ENCODE measurements around the gene IL1RL2.

The IL1RL2 gene

GRCh38 chr2:102194609-102195268 is 7.9 kb downstream of the IL1RL2 start:
- no peak for DNase-seq (ENCODE audit: low read depth in 2 of 2)

- no peak for DNase-seq (ENCODE audit: low read depth in 2 of 2)
Observed at GRCh38 chr2:102197389-102198137, 10.7 kb downstream of the IL1RL2 start.

- DNase-seq (ENCODE audit: low read depth in 2 of 2), result no peak
Observed at GRCh38 chr2:102200539-102200938, 13.7 kb downstream of the IL1RL2 start.

DNA sequence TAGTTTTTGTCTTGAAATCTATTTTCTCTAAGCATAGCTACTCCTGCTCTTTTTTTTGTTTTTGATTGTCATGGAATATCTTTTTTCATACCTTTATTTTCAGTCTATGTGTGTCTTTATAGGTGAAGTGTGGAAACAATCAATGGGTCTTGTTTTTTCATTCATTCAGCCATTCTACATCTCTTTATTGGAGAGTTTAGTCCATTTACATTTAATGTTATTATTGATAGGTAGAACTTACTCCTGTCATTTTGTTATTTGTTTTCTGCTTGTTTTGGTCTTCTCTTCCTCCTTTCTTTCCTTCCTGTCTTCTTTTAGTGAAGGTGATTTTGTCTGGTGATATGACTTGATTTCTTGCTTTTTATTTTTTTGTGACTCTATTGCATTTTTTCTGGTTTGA is 17.8 kb downstream of the IL1RL2 start:
- DNase-seq (ENCODE audit: low read depth in 2 of 2), result no peak

DNA sequence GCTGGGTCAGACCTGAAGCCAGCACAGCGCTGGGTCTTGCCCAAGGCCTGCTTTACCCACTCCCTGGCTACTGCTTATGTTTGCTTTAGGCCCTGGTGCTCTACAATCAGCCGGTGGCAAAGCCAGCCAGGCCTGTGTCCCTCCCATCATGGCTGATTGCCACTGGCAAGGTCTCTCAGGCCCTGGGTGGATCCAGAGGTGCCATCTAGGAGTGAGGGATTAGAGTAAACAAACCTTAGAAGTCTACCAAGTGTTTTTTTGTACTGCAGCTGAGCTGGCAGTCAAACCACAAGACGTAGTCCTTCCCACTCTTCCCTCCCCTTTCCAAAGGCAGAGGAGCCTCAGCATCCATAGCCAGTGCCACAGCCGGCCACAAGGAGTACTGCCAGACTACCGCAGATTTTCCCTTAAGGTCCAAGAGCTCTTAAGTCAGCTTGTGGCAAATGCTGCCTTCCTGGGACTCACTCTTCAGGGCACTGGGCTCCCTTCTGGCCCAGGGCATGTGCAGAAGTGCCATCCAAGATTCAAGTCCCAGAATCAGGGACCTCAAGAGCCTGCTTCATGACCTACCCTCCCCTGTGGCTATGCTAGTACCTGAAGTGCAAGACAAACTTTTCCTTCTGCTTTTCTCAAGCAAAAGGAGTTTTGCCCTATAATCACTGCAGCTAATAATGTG is 20.0 kb downstream of the IL1RL2 start:
- no peak for DNase-seq (ENCODE audit: low read depth in 2 of 2)

- no peak for DNase-seq (ENCODE audit: low read depth in 2 of 2)
Observed at GRCh38 chr2:102208774-102209173, 22.0 kb downstream of the IL1RL2 start.

DNA sequence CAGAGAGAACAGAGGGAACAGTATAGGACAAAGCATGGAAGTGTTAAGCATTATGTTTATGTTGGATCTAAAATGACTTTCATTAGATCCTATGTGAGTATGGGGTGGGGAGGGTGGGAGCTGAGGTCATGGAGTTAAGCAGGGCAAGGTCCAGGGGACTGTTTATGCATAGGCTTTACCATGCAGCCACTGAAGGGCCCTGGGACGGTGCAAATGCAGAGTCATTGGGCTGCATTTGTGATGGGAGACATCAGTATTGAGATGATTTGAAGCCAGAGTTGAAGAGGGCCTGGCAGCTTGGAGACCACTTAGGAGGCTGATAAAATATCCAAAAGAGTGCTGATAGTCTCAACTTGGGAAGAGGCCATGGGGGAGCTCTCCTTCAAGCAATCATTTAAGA is 22.7 kb downstream of the IL1RL2 start:
- DNase-seq (ENCODE audit: low read depth in 2 of 2), result no peak

DNA sequence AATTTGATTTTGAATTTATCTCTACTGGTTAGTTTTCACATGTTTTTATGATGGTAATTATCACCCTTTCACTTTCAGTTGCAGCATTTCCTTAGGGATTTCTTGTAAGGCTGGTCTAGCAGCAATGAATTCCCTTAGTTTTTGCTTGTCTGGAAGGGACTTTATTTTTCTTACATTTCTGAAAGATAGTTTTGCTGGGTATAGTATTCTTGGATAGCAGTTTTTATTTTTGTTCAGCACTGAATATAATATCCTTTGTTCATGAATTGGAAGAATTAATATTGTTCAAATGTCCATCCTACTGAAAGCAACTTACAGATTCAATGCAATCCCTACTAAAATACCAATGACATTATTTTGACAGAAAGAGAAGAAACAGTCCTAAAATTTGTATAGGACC is 30.2 kb downstream of the IL1RL2 start:
- DNase-seq (ENCODE audit: low read depth in 2 of 2), result no peak

GRCh38 chr2:102224824-102225739 is 38.3 kb downstream of the IL1RL2 start:
- no peak for DNase-seq (ENCODE audit: low read depth in 2 of 2)

DNA sequence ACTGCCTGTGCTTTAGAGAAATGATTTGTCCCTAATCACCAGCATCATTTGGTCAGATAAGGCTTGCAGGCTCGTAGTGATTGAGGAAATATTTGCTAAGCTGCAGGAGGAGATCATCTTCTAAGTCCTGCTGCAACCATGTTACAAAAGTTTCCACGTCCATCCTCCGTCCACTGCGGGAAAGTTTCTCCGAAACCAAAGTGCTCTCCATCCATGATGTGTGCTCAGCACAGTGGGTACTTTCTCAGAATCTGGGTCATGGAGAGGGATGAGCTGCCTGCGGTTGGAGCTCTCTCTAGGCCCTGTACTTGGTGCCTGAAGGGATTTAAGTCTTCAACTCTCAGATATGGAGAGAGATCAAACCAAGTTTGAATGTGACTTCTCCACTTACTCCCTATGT is 39.3 kb downstream of the IL1RL2 start:
- DNase-seq (ENCODE audit: low read depth in 2 of 2), result no peak

- DNase-seq (ENCODE audit: low read depth in 2 of 2), result no peak
Observed at GRCh38 chr2:102226612-102227391, 40.0 kb downstream of the IL1RL2 start.

- no peak for DNase-seq (ENCODE audit: low read depth in 2 of 2)
Observed at GRCh38 chr2:102229141-102229769, 42.4 kb downstream of the IL1RL2 start.

DNA sequence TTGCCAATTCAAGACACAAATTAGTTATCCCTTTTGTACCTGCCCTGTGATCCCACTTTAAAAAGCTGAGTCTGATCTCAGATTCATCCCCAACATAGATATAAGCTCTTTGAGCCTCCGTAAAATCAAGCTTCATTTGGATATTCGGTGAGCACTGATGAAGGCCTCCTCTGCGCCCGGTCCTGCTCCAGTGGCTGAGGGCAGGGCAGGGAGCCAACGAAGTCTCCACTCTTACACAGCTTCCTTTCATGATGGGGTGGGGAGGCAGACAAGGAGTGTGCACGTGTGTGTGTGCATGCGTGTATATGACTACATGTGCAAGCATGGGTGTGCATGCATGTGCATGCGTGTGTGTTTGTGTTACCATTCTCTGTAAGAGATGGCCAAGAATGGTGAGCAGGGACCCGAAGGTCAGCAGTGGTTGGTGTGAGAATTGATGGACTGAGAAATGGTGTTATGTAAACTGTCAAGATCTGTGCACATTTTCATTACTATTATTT is 43.6 kb downstream of the IL1RL2 start:
- no peak for DNase-seq (ENCODE audit: low read depth in 2 of 2)

- no peak for DNase-seq (ENCODE audit: low read depth in 2 of 2)
Observed at GRCh38 chr2:102233132-102233884, 46.5 kb downstream of the IL1RL2 start.

DNA sequence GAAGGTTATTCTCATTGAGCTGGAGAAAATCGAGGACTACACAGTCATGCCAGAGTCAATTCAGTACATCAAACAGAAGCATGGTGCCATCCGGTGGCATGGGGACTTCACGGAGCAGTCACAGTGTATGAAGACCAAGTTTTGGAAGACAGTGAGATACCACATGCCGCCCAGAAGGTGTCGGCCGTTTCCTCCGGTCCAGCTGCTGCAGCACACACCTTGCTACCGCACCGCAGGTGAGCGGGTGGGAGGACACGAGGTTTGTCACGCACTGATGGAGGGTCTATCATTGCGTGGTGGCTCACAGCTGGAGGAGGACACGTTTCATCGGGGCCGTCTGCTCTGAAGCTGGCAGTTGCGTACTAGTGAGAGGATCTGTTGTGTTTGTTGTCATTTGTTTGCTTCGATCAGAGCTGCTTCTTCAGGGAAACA is 48.2 kb downstream of the IL1RL2 start:
- no peak for DNase-seq (ENCODE audit: low read depth in 2 of 2)

GRCh38 chr2:102235491-102235890 is 48.7 kb downstream of the IL1RL2 start:
- no peak for DNase-seq (ENCODE audit: low read depth in 2 of 2)

GRCh38 chr2:102236132-102236531 is 49.3 kb downstream of the IL1RL2 start:
- no peak for DNase-seq (ENCODE audit: low read depth in 2 of 2)

DNA sequence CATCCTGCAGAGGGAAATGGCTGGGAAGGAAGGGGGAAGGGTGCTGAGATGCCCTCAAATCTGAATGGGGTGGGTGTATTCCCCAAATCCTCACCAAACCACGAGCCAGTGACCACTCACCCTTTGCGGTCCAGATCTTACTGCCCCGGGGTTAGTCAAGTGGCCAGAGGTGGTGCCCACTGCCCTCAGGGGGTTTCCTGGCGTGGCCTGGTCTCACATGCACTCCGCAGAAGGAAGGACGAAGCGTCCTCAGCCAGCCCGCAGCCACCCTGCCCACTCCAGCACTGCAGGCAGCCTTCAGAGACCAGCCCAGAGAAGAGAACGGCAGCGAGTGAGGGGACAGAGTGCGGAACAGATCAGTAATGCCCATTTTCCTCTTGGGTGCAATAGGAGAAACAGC is 50.4 kb downstream of the IL1RL2 start:
- DNase-seq (ENCODE audit: low read depth in 2 of 2), result no peak

DNA sequence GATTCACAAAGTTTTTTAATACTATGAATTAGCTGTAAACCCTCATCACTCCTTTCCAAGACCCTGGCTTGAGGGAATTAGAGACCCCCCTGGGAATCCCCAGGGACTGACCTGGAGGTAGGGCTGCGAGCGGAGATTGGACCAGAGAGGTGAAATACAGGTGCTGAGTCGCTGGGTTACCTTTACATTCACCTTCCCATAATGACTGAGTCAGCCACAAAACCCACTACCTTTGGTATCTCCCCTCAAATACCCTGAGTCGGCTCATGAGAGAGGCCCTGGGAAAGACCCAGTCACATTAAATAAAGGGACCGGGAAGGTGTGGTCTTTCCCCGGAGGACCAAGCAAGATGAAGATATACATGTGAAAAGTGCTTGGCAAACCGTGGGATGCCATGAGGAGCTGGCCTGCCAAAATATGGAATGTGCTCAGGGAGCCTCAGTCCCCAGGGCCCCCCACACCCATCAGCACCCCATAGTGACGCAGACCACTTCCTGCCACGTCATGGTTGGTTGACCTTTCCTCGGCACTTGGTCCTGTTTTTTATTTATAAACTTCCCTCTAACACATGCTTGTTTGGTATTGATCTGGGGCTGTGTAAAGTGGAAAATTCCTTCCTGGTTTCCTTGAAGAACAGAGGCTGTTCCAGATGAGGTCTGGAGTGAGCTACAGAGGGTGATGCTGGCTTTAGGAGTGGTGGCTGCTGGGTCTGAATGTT is 51.4 kb downstream of the IL1RL2 start:
- DNase-seq (ENCODE audit: low read depth in 2 of 2), result no peak

Data from fibroblast of skin of left quadriceps (primary cell).